NOMO-1 treated with dmso at 0.1 percent for 144 hours (cell line): ENCODE data around the gene NEFH.
A peak's percentile ranks its signal among the peaks of the same experiment; 100 is the strongest.

ENCODE experiments used
- DNase-seq: peaks from one replicate; lab custom pipeline; 2025; ENCODE audit not compliant: unreplicated experiment; lab: John Stamatoyannopoulos, UW

The NEFH gene

GRCh38 chr22:29459773-29460172, 20.2 kb upstream of the NEFH start:
- DNase-seq = no peak

- no peak for DNase-seq
Observed at GRCh38 chr22:29461263-29461662, 18.8 kb upstream of the NEFH start.

- no peak for DNase-seq
Observed at GRCh38 chr22:29463629-29464028, 16.4 kb upstream of the NEFH start.

- DNase-seq = no peak
Observed at GRCh38 chr22:29464581-29464980, 15.4 kb upstream of the NEFH start.

GRCh38 chr22:29469755-29470154, 10.3 kb upstream of the NEFH start:
- no peak for DNase-seq

DNA sequence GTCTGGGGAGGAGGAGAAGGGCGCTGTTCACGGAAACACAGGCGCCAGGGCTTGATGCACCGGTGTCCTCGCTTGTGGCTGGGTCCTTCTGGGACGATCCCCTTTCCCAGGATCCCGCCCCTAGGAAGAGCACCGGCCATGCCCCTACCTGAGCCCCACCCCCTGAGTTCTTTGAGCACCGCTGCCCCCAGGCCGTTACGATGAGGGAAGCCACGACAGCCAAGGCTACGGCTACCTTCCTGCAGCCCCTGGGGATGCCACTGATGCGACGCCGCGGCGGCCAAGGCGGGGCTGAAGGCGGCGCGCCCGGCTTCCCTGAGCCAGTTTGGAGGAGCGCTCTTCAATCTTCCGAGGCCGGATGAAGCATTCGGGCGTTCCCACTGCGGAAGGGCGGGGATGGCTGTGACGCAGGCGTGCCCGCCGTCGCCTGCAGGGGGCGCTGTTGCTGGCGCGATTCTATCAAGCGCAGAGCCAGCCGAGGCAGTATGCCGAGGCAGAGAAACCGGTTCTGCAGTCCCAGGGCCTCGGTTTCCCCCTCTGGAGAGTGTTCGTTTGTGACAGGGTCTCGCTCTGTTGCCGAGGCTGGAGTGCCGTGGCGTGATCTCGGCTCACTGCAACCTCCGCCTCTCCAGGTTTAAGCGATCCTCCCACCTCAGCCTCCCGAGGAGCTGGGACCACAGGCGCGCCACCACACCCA, 9.7 kb upstream of the NEFH start:
- DNase-seq = peak; percentile 8

DNA sequence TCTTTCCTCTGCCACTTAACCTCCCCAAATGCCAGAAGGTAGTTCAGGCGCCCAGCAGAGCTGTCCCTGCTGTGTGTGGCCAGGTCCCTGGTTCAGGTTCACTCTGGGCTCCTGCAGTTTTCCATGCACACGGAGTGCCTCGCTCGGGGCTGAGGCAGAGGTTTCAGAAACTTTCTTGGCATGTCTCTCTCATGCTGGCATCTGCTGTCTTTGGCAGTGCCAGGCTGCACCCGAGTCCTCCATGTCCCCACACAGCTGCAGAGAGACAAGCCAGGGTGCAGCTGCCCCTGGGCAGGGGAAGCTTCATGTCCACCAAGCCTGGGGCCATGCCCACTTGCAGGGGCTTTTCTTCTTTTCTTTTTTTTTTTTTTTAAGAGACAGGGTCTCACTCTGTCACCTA, 7.0 kb upstream of the NEFH start:
- no peak for DNase-seq

DNA sequence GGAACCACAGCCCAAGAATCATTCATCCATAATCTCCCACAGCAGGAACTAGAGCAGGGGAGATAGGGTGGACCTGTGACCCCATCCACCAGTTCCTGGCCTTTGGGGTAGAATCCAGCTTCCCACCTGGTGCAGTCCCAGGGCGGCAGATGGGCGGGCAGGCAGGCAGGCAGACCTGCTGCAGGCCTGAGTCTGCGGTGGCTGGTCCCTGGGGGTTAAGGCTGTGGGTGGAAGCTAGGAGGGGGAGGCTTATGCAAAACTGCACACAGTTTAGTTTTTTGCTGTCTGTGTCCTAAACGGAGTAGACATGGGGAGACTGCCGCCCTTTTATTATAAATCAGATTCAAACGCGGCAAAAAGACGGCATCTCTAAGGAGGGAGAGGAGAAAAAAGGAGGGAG, 4.5 kb upstream of the NEFH start:
- no peak for DNase-seq

- DNase-seq = no peak
Observed at GRCh38 chr22:29476116-29476515, 3.9 kb upstream of the NEFH start.

DNA sequence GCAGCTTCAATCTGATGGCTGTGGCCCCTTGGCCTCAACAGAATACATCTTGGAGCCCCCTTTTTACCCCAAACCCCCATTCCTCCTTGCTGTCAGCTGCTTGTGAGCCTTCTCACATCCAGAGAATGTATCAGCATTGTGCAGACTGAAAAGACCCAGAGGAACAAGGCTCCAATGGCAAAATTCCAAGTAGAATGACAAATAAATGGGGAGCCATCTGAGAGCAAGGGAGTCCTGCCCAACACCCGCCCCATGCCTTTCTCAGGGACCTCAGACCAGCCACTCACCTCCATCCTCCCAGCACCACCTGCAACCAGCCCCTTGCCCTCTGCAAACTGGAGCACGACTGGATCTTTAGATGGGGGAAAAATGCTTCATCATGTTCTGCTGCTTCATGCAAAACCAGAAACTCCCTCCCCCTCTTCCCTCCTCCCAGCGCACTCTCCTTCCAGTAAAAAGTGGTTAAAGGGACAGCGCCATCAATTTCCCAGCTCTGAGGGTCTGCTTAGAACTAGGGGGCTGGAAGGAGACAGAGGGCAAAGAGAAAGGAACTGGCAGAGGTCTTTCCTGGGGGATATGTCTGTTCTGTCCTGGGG, 2.2 kb upstream of the NEFH start:
- DNase-seq = no peak

- no peak for DNase-seq
Observed at GRCh38 chr22:29478326-29479276, 1.4 kb upstream of the NEFH start.

DNA sequence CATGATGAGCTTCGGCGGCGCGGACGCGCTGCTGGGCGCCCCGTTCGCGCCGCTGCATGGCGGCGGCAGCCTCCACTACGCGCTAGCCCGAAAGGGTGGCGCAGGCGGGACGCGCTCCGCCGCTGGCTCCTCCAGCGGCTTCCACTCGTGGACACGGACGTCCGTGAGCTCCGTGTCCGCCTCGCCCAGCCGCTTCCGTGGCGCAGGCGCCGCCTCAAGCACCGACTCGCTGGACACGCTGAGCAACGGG, 169 bp downstream of the NEFH start:
- no peak for DNase-seq

GRCh38 chr22:29480512-29481264, 670 bp downstream of the NEFH start:
- DNase-seq = peak; percentile 37

GRCh38 chr22:29481265-29482000, 1.4 kb downstream of the NEFH start:
- no peak for DNase-seq

DNA sequence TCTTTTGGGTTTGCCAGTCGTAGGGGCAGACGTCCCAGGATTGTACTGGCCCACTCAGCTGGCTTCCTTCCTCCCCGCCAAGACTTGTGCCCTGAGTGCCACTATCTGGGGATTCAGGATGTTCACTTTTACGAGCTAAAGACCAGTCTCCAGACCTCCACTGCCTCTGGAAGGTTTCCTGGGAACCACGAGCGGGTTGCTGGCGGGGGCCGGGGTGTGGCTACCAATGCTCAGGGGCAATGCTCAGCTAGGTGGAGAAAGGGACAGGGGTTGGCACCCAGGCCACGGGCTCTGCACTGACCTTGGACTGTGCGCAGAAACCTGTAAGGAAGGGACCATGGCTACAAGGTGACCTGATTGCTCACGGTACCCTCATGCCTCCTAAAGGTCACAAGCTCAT, 2.2 kb downstream of the NEFH start:
- DNase-seq = no peak

- DNase-seq = no peak
Observed at GRCh38 chr22:29482726-29483125, 2.7 kb downstream of the NEFH start.

- no peak for DNase-seq
Observed at GRCh38 chr22:29483254-29483653, 3.2 kb downstream of the NEFH start.

- DNase-seq = no peak
Observed at GRCh38 chr22:29484642-29485041, 4.6 kb downstream of the NEFH start.

DNA sequence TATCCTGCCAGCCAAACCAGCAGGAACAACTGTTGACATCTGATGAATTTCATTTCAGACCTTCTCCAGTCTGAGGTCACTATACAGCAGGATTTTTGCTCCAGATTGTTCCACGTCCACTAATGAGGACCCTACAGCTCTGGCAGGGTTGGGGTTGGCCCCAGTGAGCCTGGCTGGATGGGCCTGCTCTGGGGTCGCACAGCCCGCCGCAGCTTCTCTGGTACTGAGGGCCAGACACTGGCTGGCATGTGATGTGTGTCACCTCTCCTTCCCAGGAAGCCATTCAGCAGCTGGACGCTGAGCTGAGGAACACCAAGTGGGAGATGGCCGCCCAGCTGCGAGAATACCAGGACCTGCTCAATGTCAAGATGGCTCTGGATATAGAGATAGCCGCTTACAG, 5.4 kb downstream of the NEFH start:
- no peak for DNase-seq

GRCh38 chr22:29487426-29487986, 7.5 kb downstream of the NEFH start:
- no peak for DNase-seq
